Hepatocyte (in vitro differentiated cells): ENCODE results near the gene SFMBT2. TPM values are rescaled to one million over a fixed set of nuclear protein-coding genes. Genes with fewer than 3 reads are reported as not detected.
A peak's percentile ranks its signal among the peaks of the same experiment; 100 is the strongest.

Source experiments
- DNase-seq: peaks from one replicate; pipeline ENCODE4 v3.0.0-alpha.2; 2016; ENCODE audit warnings: low spot score
- H2AFZ ChIP-seq: fragments of 200-600 bp; sonication (generic); 2 replicates; pipeline ENCODE4 v1.6.0; 2016; ENCODE audit warnings: antibody characterized with exemption, mild to moderate bottlenecking
- H3K27ac ChIP-seq: fragments of 200-600 bp; sonication (generic); 2 replicates; pipeline ENCODE4 v1.5.1; 2016; ENCODE audit warnings: mild to moderate bottlenecking
- H3K27me3 ChIP-seq: fragments of 200-600 bp; sonication (generic); 2 replicates; pipeline ENCODE4 v1.6.1; 2016
- H3K36me3 ChIP-seq: fragments of 200-600 bp; sonication (generic); replicated peaks from 2 replicates; pipeline ENCODE4 v1.5.1; 2016; ENCODE audit warnings: low read depth; ENCODE audit not compliant: insufficient read depth
- H3K4me1 ChIP-seq: fragments of 200-600 bp; sonication (generic); 2 replicates; pipeline ENCODE4 v1.5.1; 2016; ENCODE audit warnings: mild to moderate bottlenecking, moderate library complexity; ENCODE audit not compliant: insufficient read depth
- H3K4me2 ChIP-seq: fragments of 200-600 bp; sonication (generic); 2 replicates; pipeline ENCODE4 v1.6.0; 2016
- H3K4me3 ChIP-seq: fragments of 200-600 bp; sonication (generic); 2 replicates; pipeline ENCODE4 v1.5.1; 2016; ENCODE audit warnings: mild to moderate bottlenecking
- H3K79me2 ChIP-seq: fragments of 200-600 bp; sonication (generic); 2 replicates; pipeline ENCODE4 v1.6.0; 2017; ENCODE audit warnings: mild to moderate bottlenecking
- H3K9me2 ChIP-seq: fragments of 200-600 bp; sonication (generic); replicated peaks from 2 replicates; pipeline ENCODE4 v1.6.0; 2017; ENCODE audit warnings: mild to moderate bottlenecking; ENCODE audit not compliant: insufficient read depth
- H3K9me3 ChIP-seq: fragments of 200-600 bp; sonication (generic); 2 replicates; pipeline ENCODE4 v1.5.1; 2016; ENCODE audit warnings: low read depth, mild to moderate bottlenecking
- H4K20me1 ChIP-seq: fragments of 200-600 bp; sonication (generic); 2 replicates; pipeline ENCODE4 v1.6.0; 2016; ENCODE audit warnings: mild to moderate bottlenecking; ENCODE audit not compliant: insufficient read depth, poor library complexity, severe bottlenecking
- CTCF ChIP-seq: fragments of 200-600 bp; sonication (generic); IDR thresholded peaks from 2 replicates; pipeline ENCODE4 v1.5.1; 2016; ENCODE audit warnings: antibody characterized with exemption, mild to moderate bottlenecking; ENCODE audit not compliant: poor library complexity
- EZH2 ChIP-seq: fragments of 200-600 bp; sonication (generic); IDR thresholded peaks from 2 replicates; pipeline ENCODE4 v1.6.1; 2016; ENCODE audit warnings: antibody characterized with exemption, mild to moderate bottlenecking, borderline replicate concordance
- EZH2phosphoT487 ChIP-seq: fragments of 200-600 bp; sonication (generic); IDR thresholded peaks from one replicate; pipeline ENCODE4 v1.6.1; 2018; ENCODE audit warnings: antibody characterized with exemption, mild to moderate bottlenecking, low read depth, moderate library complexity; ENCODE audit not compliant: unreplicated experiment, severe bottlenecking
- WGBS: methylation state at CpG from one replicate; pipeline ENCODE4 v1.1.6; 2016; ENCODE audit warnings: low lambda C conversion rate; ENCODE audit errors: missing lambda C conversion rate; 5-methylcytosine and 5-hydroxymethylcytosine counted together
- polyA plus RNA-seq: library from polyadenylated mRNA; unstranded; fragments of >200 nt; fragmentation: Nextera tagmentation; extraction: Ambion mirVana; gene quantifications from 2 replicates; pipeline ENCODE4 v1.2.1, GENCODE V29; 2016
- total RNA-seq: library from RNA; depleted of rRNA; stranded (reverse); fragments of >200 nt; gene quantifications from 2 replicates; pipeline ENCODE4 v1.2.3, GENCODE V29; 2014

Gene SFMBT2
- total and polyA plus RNA-seq, 2 experiments from 2014 or later = 1.1 to 3.8 TPM

GRCh38 chr10:7419998-7420397 is 9.2 kb upstream of the SFMBT2 start:
- no peaks in the 10 kb centered on the region for H3K36me3 ChIP-seq
- no peak for TF ChIP-seq CTCF
- TF ChIP-seq EZH2 = no peak
- no peak for TF ChIP-seq EZH2phosphoT487
- no peak overlapping the region for H3K4me2 ChIP-seq
- no peak overlapping the region for H3K4me3 ChIP-seq
- H3K27me3 ChIP-seq = peaks cover 60% of the 10 kb centered on the region
- no peaks in the 10 kb centered on the region for H3K9me3 ChIP-seq
- no peaks in the 10 kb centered on the region for H3K79me2 ChIP-seq
- DNase-seq = no peak
- no peaks in the 10 kb centered on the region for H3K9me2 ChIP-seq
- no peak overlapping the region for H2AFZ ChIP-seq
- no peak overlapping the region for H3K27ac ChIP-seq
- H3K4me1 ChIP-seq = no peaks in the 10 kb centered on the region
- H4K20me1 ChIP-seq = no peaks in the 10 kb centered on the region
- 76% methylated on average over 8 of the region's 8 CpGs for WGBS

- H3K79me2 ChIP-seq = no peaks in the 10 kb centered on the region
- no peak overlapping the region for H3K4me2 ChIP-seq
- peaks cover 4% of the 10 kb centered on the region for H3K4me1 ChIP-seq
- TF ChIP-seq EZH2 (no peak), EZH2phosphoT487 (no peak), CTCF (no peak)
- WGBS = 80% methylated on average over 1 of the region's 1 CpG
- no peak overlapping the region for H2AFZ ChIP-seq
- no peaks in the 10 kb centered on the region for H3K9me3 ChIP-seq
- H3K9me2 ChIP-seq = no peaks in the 10 kb centered on the region
- no peak overlapping the region for H3K4me3 ChIP-seq
- peaks cover 60% of the 10 kb centered on the region for H3K27me3 ChIP-seq
- DNase-seq = no peak
- H3K27ac ChIP-seq = no peak overlapping the region
- no peaks in the 10 kb centered on the region for H3K36me3 ChIP-seq
- H4K20me1 ChIP-seq = no peaks in the 10 kb centered on the region
Measured at GRCh38 chr10:7417807-7418206, 7.0 kb upstream of the SFMBT2 start.

- 9% methylated on average over 2 of the region's 2 CpGs for WGBS
Measured at GRCh38 chr10:7417103-7417623, 6.3 kb upstream of the SFMBT2 start.

More at GRCh38 chr10:7417103-7417623, 6.3 kb upstream of the SFMBT2 start:
- Histone ChIP-seq H3K4me1 (peaks cover 10% of the 10 kb centered on the region), H3K4me3 (no peak overlapping the region), H2AFZ (no peak overlapping the region), H3K4me2 (no peak overlapping the region), H3K36me3 (no peaks in the 10 kb centered on the region), H3K27me3 (peaks cover 60% of the 10 kb centered on the region), H3K27ac (no peak overlapping the region), H3K9me3 (no peaks in the 10 kb centered on the region), H3K9me2 (no peaks in the 10 kb centered on the region), H3K79me2 (no peaks in the 10 kb centered on the region), H4K20me1 (no peaks in the 10 kb centered on the region)
- peak; percentile 88 for TF ChIP-seq CTCF
- no peak for TF ChIP-seq EZH2phosphoT487
- peak; percentile 32 for DNase-seq
